Measurements from ENCODE around the gene GPC5.

DNA sequence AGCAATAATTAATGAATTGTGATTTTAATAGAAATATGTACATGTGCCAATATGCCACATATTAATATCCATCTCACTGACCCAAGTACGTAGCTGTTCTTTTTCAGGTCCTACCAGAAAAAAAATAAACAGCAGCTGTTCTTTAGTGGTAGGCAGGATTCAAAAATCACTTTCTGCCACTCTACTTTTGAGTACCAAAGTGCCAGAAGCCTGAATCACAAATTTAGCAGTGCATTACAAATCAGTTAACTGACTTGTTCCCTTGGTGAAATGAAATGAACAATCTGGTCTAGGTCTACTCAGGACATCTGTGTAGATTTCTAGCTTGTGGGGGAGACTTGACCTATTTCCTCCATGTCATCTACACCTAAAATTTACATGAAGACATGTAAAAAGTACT lies 1052.6 kb downstream of the GPC5 start:
- TF ChIP-seq EZH2phosphoT487 (IDR thresholded peaks at IDR 0.05; ENCODE audit: insufficient read depth, low read depth) (no peak), EZH2 (IDR thresholded peaks at IDR 0.05; ENCODE audit: insufficient read depth, poor library complexity, severe bottlenecking) (no peak)

Data from GM23248 (cell line).